Transverse colon (tissue), 4 donors: Measurements from ENCODE around the gene EVC. TPM values are rescaled to one million over a fixed set of nuclear protein-coding genes. Genes with fewer than 3 reads are reported as not detected.

Experiments used
- DNase-seq: peaks from one replicate; pipeline ENCODE4 v3.0.0-alpha.2; 2019
- H3K27ac ChIP-seq, 4 donors: fragments of 200-600 bp; sonication (generic); 2 replicates each; pipeline ENCODE4 v1.5.1; 2016 to 2018; ENCODE audit warnings: inconsistent platforms in 4 of 4
- H3K27me3 ChIP-seq: fragments of 200-600 bp; sonication (generic); 2 replicates; pipeline ENCODE4 v1.5.1; 2017; ENCODE audit warnings: inconsistent platforms
- H3K36me3 ChIP-seq, 4 donors: fragments of 200-600 bp; sonication (generic); 2 replicates each; pipeline ENCODE4 v1.5.1; 2017 to 2019; ENCODE audit warnings: inconsistent platforms in 4 of 4
- H3K4me1 ChIP-seq, 4 donors: fragments of 200-600 bp; sonication (generic); 2 replicates each; pipeline ENCODE4 v1.5.1; 2017 to 2020; ENCODE audit warnings: inconsistent platforms in 4 of 4
- H3K4me3 ChIP-seq, 4 donors: fragments of 200-600 bp; sonication (generic); 1 replicate in 1 of 4; 2 replicates in 3 of 4; pipeline versions ENCODE4 v1.5.1 to v1.6.1; 2017 to 2019; ENCODE audit warnings: inconsistent platforms in 4 of 4
- H3K9me3 ChIP-seq, 2 donors: fragments of 200-600 bp; sonication (generic); 2 replicates each; pipeline ENCODE4 v1.5.1; 2017 to 2019; ENCODE audit warnings: inconsistent platforms in 2 of 2
- EP300 ChIP-seq: sonication (generic); formaldehyde crosslinking; IDR thresholded peaks from one replicate; pipeline ENCODE4 v1.6.1; 2017; ENCODE audit warnings: antibody characterized with exemption, low read depth
- POLR2A ChIP-seq: fragments of 450-650 bp; IDR thresholded peaks from one replicate; pipeline ENCODE4 v1.6.1; 2016; ENCODE audit warnings: antibody characterized with exemption, mild to moderate bottlenecking, moderate library complexity
- POLR2AphosphoS5 ChIP-seq, 3 donors: sonication (generic); formaldehyde crosslinking; IDR thresholded peaks; one replicate each; pipeline ENCODE4 v1.6.1; 2016; ENCODE audit warnings: antibody characterized with exemption in 3 of 3
- WGBS, 2 donors: methylation state at CpG; one replicate each; pipeline ENCODE4 v1.1.5; 2018; ENCODE audit warnings: low coverage in 1 of 2; 5-methylcytosine and 5-hydroxymethylcytosine counted together
- in situ Hi-C, 4 donors: fragments of 200-750 bp; cut with MboI; loops; one replicate each; pipeline versions ENCODE4 v1.15.0 to v1.15.1; 2017; ENCODE audit warnings: low sequenced_read_pairs in 3 of 4, low pct_ligation_motif_present in 1 of 4, low pct_unique_long_range_greater_than_20kb in 1 of 4
- intact Hi-C: fragments of 100-400 bp; cut with DNase I; formaldehyde crosslinking; loops from one replicate; pipeline ENCODE4 v1.15.1; 2023; ENCODE audit warnings: low total_unique reads
- total RNA-seq, 4 donors: library from RNA; depleted of rRNA; stranded (reverse); fragments of >200 nt; gene quantifications; one replicate each; pipeline ENCODE4 v1.1.0, GENCODE V29; 2016
- TF ChIP-seq, protein P1 (sequence below), 5 experiments: fragments of 200-600 bp in 3 of 5; fragments of 450-650 bp in 2 of 5; sonication (generic) in 3 of 5; IDR thresholded peaks; 1 replicate in 2 of 5; 2 replicates in 3 of 5; pipeline ENCODE4 v1.5.1; 2016 to 2017; ENCODE audit warnings: antibody characterized with exemption in 5 of 5, inconsistent platforms in 3 of 5, mild to moderate bottlenecking in 2 of 5, moderate library complexity in 1 of 5

The EVC gene
- total RNA-seq, 4 donors from 2014 or later: 6.0 to 45.8 (median 12.0) TPM

DNA sequence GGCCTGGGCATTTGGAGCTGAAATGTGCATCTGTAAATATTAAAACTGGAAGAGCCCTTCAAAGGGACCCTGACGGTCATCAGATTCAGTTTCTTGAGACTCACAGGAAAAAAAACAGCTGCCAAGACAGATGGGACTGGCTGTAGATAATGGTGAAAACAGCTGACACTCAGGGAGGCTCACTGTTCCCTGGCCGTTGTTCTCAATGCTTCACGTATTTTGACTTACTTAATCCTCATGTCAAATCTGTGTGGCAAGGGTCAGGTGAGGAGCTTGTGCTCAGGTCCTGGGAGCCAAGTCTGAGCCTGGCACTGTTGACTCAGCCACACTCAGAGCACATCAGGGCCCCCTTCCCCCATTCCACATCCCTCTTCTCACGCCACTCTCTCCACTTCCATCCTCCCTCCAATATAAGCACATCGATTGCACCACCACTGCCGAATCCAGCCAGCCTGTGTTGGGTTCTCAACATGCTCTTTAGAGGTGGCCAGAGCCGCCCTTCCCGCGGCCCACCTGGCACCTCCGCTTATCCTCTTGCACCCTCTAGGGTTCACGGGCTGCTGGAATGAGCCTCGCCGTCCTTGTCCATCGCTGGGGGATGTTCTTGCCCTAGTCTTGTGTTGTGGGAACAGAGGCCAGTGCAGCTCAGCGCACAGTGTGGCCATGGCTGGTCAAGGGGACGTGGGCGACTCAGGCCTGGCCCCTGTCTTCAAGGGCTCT lies 40.1 kb downstream of the EVC start:
- 71 to 81% methylated on average over 5 to 17 of the region's 17 CpGs for WGBS, 2 donors
- intact Hi-C loops: no loop called here

DNA sequence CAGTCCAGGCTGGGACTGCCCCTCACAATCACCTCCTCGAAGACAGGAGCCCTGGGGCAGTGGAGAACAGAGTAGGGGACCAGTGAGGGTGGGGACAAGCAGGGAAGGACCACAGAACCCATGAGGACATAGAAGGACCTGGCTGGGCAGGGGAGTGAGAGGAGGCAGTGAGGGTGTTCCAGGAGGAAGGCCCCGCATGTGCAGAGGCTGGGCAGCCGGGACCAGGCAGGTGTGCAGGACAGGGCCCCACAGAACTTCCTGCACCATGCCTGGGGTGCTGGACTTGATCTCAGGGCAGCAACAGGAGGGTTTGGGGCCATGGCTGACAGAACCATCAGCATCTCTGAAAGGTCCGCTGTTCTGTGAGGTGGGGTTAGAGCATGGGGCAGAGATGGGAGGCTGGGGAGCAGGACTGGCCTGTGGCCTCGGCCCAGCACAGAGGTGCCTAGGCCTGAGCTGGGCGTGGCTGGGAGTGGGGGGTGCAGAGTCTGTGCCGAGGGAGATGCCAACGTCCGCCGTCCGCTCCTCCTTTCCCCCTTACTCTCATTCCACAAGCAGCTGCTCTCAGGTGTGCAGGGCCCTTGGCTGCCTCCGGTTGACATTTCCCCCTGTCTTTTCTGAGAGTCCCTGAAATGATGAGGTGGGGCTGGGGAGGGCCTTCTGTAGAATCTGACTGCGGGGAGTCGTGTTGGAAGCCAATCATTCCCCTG lies 40.8 kb downstream of the EVC start:
- H3K4me1 ChIP-seq: no peaks in the 10 kb centered on the region
- H3K9me3 ChIP-seq: no peaks in the 10 kb centered on the region
- H3K27me3 ChIP-seq: no peaks in the 10 kb centered on the region
- H3K27ac ChIP-seq: no peak overlapping the region
- H3K4me3 ChIP-seq: no peak overlapping the region
- 83% methylated on average over 14 of the region's 14 CpGs; no CpG with 5 or more reads in 1 of the 2 donors for WGBS, 2 donors
- intact Hi-C loops: no loop called here
- DNase-seq: no peak
- no peaks in the 10 kb centered on the region for H3K36me3 ChIP-seq
- in situ Hi-C loops: no loop called here
- no peak for TF ChIP-seq EP300
- TF ChIP-seq POLR2A: no peak
- TF ChIP-seq, protein P1, sequence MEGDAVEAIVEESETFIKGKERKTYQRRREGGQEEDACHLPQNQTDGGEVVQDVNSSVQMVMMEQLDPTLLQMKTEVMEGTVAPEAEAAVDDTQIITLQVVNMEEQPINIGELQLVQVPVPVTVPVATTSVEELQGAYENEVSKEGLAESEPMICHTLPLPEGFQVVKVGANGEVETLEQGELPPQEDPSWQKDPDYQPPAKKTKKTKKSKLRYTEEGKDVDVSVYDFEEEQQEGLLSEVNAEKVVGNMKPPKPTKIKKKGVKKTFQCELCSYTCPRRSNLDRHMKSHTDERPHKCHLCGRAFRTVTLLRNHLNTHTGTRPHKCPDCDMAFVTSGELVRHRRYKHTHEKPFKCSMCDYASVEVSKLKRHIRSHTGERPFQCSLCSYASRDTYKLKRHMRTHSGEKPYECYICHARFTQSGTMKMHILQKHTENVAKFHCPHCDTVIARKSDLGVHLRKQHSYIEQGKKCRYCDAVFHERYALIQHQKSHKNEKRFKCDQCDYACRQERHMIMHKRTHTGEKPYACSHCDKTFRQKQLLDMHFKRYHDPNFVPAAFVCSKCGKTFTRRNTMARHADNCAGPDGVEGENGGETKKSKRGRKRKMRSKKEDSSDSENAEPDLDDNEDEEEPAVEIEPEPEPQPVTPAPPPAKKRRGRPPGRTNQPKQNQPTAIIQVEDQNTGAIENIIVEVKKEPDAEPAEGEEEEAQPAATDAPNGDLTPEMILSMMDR (IDR thresholded peaks at IDR 0.05): no peak
- TF ChIP-seq POLR2AphosphoS5 (IDR thresholded peaks at IDR 0.05): no peak

More for the DNA sequence above, 40.1 kb downstream of the EVC start:
- H3K4me3 ChIP-seq: no peak overlapping the region
- TF ChIP-seq, protein P1 (IDR thresholded peaks at IDR 0.05): no peak
- TF ChIP-seq POLR2A (no peak), EP300 (no peak), POLR2AphosphoS5 (IDR thresholded peaks at IDR 0.05) (no peak)
- no peaks in the 10 kb centered on the region for H3K4me1 ChIP-seq
- no peaks in the 10 kb centered on the region for H3K9me3 ChIP-seq
- in situ Hi-C loops: no loop called here
- no peak overlapping the region for H3K27ac ChIP-seq
- no peak for DNase-seq
- no peaks in the 10 kb centered on the region for H3K36me3 ChIP-seq
- H3K27me3 ChIP-seq: no peaks in the 10 kb centered on the region

DNA sequence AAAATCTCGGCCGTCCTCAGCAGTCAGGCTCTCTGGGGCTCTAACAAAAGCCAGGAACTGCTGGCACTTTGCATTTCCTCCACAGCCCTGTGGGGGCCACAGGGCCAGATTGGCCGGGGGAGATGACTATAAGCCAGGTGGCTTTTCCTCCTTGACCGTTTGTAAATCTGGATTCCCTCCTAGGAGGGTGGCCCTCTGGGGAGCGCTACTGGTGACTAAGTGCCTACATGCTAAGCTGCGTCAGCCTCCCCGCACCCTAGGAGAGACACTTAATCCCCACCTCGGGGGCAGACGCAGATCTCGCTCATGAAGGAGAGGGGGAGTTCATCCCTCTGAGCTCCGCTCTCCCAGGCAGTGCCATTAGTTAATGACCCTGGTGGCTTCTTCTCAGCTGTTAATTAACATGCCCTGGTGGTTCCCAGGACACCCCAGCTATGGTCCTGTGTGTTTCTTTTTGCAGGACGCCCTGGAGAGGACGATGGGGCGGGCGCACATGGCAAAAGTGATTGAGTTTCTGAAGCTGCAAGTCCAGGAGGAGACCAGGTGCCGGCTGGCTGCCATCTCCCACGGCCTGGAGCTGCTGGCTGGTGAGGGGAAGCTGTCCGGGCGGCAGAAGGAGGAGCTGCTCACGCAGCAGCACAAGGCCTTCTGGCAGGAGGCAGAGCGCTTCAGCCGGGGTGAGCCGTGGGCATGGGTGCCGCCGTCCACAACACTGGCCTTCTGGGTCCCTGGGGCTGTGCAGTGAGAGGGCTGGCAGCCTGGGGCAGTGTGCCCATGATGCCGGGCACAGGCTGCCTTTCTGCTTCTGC lies 41.6 kb downstream of the EVC start:
- H3K4me3 ChIP-seq: no peak overlapping the region
- 86% methylated on average over 17 of the region's 26 CpGs; no CpG with 5 or more reads in 1 of the 2 donors for WGBS, 2 donors
- intact Hi-C loops (no loop called here), in situ Hi-C loops (no loop called here)
- H3K36me3 ChIP-seq: no peaks in the 10 kb centered on the region
- H3K27ac ChIP-seq: no peak overlapping the region
- TF ChIP-seq POLR2A: no peak
- TF ChIP-seq POLR2AphosphoS5 (IDR thresholded peaks at IDR 0.05): no peak
- TF ChIP-seq EP300: no peak
- TF ChIP-seq, protein P1 (IDR thresholded peaks at IDR 0.05): no peak
- no peak for DNase-seq
- no peaks in the 10 kb centered on the region for H3K27me3 ChIP-seq
- H3K4me1 ChIP-seq: no peaks in the 10 kb centered on the region
- no peaks in the 10 kb centered on the region for H3K9me3 ChIP-seq

DNA sequence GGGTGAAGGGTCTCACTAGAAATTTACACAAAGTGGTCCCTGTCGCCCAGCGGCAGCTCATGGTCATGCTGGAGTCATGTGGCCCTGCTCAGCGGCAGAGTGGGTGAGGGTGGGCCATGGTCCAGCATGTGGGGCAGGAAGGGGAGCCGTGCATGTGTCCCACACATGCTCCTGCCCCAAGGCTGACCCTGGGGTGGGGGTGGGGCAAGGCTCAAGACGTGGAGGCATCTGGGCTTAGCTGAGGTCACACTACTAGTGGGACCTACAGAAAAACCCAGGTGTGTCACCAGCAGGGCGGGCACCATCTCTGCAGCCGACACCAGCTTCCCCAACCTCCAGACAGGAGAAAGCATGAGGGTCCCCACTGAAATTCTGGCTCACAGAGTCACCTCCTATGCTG lies 42.4 kb downstream of the EVC start:
- intact Hi-C loops (no loop called here), in situ Hi-C loops (no loop called here)
- WGBS, 2 donors: 77% methylated on average over 6 of the region's 7 CpGs; no CpG with 5 or more reads in 1 of the 2 donors
- H3K4me3 ChIP-seq: no peak overlapping the region
- no peaks in the 10 kb centered on the region for H3K4me1 ChIP-seq
- H3K9me3 ChIP-seq: no peaks in the 10 kb centered on the region
- TF ChIP-seq POLR2A (no peak), POLR2AphosphoS5 (IDR thresholded peaks at IDR 0.05) (no peak), EP300 (no peak)
- TF ChIP-seq, protein P1 (IDR thresholded peaks at IDR 0.05): no peak
- no peak overlapping the region for H3K27ac ChIP-seq
- no peak for DNase-seq
- no peaks in the 10 kb centered on the region for H3K27me3 ChIP-seq
- H3K36me3 ChIP-seq: no peaks in the 10 kb centered on the region
